HG02870 (cell line): Measurements from ENCODE around the gene TM9SF1.
A peak's percentile ranks its signal among the peaks of the same experiment; 100 is the strongest.

Source experiments
- ATAC-seq: cut with Tn5 transposase; IDR thresholded peaks from one replicate; pipeline ENCODE4 v1.9.1; 2021; ENCODE audit warnings: mild to moderate bottlenecking, moderate library complexity; ENCODE audit not compliant: unreplicated experiment

TM9SF1 gene

DNA sequence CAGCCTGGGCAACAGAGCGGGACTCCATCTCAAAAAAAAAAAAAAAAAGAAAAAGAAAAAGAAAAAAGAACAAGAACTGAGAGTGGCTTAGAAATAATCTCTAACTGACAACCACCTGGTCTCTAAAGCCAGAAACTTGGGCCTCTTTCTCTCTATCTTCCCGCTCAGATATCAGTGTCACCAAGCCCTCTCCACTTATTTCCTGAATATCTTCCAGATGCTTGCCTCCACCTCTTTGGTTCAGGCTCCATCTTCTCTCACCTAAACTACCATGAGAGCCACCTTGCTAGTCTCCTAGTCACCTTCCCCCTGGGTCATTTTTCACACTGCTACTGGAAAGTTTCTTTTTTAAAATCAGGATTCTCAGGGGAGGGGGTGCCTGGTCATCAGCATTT, 1.8 kb upstream of the TM9SF1 start:
- ATAC-seq: no peak

DNA sequence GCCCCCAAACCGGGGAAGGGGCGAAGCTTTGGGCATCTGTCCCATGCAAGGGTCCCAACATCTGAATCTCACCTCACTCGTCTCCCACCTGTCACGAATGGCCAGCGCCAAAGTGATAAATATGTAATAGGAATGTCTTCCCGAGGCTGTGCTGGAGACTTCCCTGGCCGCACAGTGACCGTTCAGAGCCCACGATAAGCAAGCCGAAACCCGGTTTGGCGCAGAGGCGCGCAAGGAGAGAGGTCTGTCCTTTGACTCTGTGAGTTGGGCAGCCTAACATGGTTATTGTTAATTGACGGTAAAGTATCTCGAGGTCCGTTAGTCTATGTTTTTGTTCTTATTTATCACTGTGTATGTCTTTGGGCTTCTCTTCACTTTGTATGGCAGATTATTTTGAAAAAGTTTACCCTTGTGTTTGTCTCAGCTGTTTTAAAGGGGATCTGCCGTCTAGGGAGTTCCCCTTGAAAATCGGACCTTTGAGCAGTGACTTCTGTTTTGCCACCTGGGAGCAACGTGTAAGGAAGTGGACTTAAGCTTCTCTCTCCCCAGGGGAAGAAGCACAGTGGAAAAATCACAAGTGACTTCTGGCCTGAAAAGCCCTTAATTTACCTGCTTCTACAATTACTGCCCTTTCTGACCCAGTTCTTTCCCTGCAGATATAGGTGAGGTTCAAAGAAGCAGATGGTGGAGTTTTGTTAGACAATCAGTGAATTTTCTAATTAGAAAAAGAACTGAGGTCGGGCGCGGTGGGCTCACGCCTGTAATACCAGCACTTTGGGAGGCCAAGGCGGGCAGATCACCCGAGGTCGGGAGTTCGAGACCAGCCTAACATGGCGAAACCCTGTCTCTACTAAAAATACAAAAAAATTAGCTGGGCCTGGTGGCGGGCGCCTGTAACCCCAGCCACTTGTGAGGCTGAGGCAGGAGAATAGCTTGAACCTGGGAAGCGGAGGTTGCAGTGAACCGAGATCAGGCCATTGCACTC, 1.1 kb upstream of the TM9SF1 start:
- ATAC-seq: peak; percentile 30

DNA sequence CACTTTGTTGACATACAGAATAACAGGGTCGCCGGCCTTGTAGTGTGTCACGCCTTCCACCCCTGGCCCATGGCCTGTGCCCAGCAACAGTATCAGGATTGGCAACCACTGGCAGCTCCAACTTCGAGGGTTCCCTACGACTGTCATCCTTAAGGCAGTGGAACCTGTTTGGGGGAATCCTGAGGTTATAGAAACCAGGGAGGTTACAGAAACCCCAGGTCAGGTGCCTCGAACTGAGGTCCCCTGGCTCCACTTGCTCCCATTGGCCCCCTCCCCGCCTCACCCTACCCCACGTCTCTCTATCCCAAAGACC, 412 bp downstream of the TM9SF1 start:
- no peak for ATAC-seq

DNA sequence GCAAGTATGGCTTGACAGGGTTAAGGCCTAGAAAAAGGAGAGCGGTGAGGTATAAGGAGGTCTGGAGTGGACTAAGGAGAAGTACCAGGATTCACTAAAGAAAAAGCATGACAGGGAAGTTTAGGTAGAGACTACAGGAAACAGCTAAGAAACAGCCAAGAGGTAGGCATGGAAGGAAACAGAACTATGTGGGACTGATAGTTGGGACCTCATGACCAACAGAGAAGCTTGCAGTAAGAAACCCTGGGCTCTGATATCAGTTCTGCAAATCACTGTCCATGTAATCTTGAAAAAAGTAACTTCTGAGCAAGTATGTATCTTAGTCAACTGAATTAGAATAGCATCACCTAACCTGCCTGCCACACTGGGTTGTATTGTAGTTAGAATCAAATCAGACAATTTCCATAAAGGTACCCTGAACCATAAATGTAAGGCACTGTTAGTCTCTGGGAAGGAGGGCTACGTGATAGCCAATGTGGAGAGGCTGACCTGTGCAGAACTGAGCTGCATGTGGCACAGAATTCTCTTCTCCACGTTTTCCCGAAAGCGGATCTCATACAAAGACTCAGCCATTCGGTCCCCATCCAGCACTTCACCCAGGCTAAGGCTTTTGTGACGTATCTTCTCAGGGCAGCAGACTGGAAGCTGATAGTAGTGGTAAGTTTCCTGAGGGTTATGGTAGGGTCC, 912 bp downstream of the TM9SF1 start:
- ATAC-seq: no peak

DNA sequence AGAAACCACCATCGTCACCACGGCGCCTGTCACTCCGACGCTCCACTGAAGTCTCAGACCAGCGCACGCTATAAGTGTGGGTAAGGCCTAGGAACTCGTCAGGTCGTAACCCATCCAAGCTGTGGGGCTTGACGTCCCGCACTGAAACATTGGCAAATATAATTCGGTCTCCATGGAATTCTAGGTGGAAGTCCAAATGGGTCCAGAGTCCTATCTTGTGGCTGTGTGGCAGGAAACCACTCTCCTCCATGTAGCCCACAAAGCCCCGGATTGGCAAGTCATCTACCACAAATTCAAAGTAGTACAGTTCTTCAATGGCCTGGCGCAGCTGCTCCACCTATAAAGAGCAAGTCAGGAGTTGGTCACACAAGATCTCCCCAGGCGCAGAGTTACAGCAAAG, 2.3 kb downstream of the TM9SF1 start:
- no peak for ATAC-seq

DNA sequence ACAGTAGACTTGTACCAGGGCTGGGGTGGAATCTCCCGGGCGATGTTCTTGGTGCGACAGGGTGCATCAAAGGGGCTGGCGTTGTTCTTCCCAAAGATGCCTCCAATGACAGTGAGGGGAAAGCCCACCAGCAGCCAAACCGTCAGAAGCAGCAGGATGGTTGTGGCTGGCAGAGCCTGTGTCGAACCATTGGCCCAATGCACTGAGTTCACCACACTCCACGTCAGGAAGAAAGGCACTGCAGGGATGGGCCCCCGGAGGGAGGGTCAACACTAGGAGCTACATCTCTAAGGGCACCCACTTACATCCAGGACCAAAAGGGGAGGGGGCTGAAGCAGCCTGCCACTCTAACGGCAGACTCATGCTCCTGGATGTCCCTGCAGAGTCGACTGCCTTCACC, 4.8 kb downstream of the TM9SF1 start:
- no peak for ATAC-seq

DNA sequence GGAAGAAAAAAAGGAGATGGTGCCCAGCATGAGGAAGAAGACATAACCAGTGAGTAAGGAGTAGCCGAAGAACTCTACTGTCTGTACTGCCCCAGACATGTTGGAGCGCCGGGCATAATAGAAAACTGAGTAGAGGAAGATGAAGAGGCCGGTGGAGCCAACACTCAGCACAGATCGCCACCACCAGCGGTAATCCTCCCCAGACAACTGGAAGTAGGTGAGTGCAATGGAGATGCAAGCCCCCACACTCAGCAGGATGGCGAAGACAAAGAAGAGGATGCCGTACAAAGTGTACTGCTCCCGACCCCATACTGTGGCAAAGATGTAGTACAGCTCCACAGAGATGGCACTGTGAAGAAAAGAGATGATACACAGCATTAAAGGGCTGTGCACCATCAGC, 5.8 kb downstream of the TM9SF1 start:
- no peak for ATAC-seq

DNA sequence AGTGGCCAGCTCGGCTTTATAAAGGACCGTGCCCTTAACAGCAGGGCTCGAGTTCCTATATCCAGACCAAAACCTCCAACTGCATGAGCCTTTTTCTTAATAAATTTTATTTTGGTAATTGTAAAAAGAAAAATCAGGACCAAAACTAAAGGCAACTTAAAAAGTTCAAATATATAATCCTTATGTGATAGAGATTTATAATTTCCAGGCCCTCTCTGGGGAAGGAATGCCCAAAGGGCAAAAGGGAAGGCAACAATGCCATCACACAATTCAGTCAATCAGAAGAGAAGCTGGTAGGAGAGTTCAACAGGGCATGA, 6.2 kb downstream of the TM9SF1 start:
- ATAC-seq: no peak

DNA sequence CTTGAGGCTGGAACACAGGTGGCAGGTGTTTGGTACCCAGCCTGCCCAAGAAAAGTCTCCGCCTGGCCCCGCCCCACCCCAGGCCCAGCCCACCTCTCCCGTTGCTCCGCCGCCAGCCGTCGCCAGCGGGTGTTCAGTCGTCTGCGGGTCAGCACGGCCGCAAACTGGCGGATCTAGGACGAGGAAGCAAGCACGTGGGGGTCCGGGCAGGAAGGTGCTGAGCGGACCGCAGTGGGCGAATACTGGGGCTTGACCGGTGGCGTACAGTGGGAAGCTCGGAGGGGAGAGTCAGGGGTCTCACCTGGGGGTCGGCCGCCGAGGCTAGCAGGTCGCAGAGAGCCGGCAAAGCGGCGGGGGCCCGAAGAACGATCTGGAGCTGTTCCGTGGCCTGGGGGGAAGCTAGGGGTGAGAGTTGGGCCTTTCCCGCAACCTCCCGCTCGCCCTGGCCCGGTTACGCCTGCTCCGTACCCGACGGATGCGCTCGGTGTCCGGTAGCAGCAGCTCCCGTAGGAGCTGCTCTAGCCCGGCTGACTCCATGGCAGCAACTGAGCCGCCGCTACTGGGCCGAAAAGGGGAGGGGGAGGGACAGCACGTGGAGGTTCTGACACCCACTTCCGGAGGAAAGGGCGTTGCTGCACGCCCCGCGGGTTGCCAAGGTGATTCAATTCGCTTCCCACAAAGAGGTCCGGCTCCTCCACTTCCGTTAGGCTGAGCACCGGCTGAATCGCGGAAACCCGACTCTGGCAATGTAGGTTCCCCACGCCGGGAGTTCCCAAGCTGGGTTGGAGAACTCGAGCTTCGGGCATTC, 6.8 kb downstream of the TM9SF1 start, which contains the start of gene IPO4:
IPO4 (minus strand) TSS at position 566 of the 808 bp plus-strand sequence; CDS start at position 537, 29 bp downstream.
- peak; percentile 93 for ATAC-seq

DNA sequence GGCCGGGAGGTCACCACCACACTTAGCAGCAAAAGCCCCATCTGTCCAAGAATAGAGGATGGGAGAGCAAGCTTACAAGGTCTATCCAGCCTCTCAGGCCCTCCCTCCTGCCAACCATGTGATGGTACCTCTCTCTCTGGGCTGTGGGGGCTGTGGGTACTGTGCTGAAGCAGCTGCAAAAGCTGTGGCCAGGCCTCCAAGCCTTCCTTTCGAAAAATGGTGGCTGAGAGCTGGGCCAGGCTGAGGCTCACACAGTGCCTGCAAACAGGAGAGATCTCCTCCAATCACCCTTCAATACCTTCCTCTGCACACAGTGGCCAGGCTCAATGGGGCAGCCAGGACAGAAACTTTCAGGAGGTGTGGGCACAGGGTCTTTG, 7.7 kb downstream of the TM9SF1 start:
- no peak for ATAC-seq

DNA sequence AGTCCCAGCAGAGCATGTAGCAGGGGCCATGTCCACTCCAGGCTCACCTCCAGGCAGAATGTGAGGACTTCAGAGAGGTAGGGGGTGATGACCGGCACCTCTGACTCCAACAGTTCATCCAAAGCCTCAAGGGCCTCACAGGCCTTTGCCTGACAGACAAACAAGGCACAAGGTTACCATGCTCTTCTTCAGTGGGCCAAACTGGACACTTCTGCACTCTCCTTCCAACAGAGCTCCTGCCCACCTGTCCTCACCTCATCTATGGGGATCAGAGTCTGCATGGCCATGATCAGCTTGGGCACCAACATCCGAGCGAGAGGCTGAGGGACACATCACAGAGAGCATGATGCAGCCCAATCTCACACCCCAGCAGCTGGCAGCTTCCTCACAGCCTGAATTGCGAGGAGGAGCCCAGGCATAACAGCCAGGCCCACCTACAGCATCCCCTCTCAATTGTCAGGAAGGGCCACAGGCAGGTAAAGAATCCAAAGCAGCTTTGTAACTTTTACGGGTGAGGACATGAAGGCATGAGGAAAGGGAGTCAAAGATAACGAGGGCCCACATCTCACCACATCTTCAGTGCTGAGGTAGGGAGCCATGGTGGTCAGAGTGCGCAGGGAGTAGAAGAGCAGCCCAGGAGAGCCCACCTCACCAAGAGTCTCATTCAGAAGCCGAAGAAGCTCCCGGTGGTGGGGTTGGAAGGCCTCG, 8.3 kb downstream of the TM9SF1 start:
- ATAC-seq: no peak

DNA sequence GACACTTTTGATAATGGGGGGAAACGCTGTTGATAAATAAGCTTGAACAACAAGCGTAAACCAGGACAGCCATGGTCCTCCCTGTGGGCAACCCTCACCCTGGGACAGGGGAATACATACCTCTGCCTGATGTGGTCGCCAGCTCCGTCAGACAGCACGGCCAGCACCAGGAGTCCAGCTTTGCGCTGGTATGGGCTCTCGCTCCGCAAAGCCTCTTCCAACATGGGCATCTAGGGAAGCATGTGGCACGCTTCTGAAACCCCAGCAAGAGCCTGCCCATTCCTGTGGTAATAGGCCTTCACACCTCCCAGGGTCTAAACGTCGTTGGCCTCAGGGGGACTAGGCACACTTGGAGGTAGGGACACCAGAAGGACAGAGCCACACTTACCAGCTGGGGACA, 9.5 kb downstream of the TM9SF1 start:
- ATAC-seq: no peak

DNA sequence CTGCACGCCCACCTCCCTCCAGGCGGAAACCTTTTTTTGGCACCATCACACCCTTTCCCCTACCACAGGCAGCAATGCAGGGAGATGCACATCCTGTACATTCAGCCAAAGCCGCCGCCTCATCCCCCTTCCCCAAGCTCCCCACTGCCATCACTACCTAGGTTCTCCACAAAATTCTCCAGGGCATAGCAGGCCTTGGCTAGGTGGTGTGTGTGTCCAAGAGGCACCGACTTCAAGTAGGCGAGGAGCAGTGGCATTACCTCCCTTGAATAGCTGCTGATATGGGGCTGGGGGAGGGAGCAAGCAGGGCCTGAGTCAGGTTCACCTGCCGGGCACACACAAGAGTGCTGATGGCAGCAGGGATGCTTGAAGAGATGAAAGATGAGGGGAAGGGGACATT, 10.2 kb downstream of the TM9SF1 start:
- ATAC-seq: no peak

DNA sequence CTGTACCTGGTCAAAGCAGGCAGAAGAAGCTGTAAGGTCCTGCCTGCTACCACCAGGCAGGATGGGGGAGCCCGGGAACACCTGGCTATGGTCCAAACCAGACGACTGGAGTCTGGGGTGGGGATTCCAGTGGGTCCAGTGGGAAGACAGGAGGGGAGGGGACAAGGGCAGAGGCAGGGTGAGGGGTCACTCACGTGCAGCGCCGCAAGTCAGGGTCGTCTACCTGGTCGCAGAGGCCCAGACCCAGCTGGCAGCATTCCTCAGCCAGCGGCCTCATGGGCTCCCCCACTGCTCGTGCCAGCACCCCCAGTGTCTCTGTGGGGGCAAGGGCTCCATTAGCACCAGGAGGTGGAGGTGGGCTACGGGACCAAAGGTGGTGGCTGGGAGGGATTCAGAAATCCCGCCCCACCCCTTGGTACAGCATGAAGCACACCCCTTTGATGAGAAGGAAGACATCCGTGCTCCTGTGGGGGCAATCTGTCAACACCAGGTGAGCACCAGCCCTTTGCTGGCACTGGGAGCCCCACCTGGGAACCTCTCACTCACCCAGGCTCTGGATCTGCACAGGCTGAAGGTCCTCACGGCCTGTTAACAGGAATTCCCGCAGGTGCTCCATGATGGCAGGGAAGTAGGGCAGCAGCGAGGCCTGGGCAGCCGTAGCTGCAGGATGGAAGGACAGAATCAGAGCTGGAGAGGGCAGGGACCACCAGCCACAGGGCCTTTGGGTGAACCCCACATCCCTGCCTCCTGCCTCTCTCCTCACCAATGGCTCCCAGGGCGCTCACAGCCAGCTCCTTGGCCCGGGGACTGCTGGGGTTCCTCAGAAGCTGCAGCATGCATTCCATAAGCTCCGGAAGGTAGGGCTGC, 10.9 kb downstream of the TM9SF1 start:
- no peak for ATAC-seq

DNA sequence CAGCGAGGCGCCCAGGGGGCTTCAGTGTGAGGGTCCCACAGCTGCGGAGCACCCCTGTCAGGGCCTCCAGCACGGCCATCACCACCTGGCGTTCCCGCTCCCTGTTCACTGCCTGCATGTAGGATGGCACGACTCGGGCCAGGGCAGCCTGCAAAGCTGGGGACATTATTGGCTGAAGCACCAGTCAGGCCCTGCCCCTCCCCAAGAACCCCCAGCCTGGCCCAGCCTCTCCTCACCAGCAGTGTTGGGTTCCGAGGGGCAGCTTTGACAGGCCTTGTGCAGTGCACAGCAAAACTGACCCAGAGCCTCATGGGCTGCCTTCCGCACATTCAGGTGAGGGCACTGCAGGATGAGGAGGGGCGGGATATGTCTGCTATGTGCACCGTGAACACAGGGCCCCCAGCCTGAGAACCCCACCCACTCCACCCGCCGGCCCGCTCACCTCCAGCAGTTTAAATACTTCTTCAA, 12.2 kb downstream of the TM9SF1 start:
- no peak for ATAC-seq

DNA sequence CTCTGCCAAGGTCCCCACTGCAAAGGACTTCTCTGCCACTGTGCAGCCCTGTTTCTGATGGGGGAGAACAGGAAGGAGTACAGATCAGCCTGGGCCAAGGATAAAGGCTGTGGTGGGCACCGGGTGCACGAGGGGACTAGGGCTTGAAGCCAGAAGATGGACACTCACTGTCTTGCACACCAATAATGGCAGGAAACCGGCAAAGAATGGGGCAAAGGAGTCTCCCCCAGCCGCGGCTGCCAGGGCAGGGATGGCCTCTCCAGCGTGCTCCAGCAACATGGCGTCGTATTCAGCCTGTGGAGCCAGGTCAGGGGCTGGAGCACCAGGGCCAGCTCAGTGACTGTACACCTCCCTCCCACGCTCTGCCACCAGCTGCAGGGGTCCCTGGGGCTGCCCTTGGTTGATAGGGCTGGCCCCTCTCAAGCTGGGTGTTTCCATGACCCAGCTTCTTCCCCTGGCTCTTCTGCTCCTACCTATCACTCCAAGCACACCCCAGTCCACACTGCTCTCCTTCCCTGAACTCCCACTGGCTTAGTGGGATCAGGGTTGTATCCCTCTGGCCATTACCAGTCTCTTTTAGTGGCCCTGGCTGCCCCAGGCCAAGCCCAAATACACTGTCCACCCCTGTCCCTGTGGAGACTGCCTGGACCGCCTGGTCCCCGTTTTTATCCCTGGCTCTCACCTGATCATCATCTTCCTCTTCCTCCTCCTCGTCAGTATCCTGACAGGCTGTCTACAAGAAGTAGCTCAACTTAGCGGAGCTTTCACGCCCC, 12.9 kb downstream of the TM9SF1 start:
- ATAC-seq: no peak

DNA sequence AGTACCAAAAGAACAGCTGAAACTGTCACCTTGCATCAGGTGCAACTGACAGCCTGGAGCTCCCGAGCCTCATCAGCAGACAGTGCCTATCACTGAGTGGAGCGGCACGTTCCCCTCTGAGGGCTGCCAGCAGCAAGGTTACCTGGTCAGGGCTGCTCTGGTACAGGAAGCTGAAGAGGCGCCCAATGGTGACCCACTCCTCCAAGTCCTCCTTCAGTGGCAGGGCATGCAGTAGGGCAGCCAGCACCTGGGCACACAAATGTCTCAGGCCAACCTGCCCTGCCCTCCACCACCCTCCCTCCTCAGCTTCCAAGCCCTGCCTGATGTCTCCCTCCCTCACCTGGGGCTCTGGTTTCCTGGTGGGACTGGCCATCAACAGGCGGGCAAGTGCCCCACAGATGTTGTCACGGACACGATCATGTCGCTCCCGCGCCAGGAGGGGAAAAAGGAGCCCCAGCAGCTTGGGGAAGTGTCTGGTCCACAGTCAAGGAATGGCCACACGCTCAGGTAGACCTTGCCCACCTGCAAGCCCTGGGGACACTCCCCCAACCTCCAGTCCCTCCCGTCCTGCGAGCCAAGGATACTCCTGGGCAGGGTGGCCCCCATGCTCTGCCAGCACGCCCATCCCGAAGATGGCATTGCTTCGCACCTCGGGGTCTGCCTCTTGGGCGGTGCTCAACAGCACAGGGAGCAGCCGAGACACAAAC, 13.7 kb downstream of the TM9SF1 start:
- no peak for ATAC-seq

DNA sequence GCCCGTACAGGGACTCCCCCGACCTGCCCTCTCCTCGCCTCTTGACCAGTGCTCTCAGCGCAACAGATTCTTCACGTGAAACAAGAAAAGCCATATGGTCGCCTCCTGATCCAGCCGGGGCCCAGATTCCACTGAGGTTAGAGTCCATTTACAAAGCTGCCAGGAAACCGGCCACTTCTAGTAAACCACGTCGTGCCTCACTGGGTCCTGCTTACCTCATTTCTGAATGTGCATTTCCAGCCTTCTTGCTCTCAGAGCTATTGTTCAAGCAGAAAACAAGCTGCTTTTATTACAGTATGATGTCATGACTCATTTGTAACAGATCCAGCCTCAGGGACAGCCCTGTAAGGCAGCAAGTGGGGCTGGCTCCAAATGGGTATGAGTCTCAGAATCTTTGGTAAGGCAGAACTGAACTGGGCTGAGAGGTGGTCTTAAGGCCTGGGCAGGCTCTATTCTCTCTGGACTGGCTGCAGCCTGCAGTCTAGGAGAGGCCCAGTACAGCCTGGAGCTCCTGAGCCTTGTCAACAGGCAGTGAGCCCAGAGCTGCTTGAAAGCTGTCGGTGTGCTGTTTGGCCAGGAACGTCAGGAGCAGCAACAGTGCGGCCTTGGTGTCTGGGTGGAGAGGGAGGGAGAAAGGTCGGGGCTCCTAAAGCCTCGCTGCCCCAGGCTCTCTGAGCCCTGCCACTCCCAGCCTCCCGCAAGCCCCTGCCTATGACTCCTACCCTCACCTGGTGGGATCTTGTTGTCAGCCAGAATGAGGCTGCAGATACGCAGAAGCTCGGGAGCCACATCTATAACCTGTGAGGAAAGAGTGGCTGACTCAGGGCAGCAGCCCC, 15.1 kb downstream of the TM9SF1 start:
- ATAC-seq: no peak
